Left lobe of liver (tissue), 2 donors: Measurements from ENCODE around the gene HOXD10. TPM values are rescaled to one million over a fixed set of nuclear protein-coding genes. Genes with fewer than 3 reads are reported as not detected.

ENCODE experiments used
- ATAC-seq: fragments of 200-7000 bp; cut with Tn5 transposase; one replicate; pipeline ENCODE4 v1.9.1; 2020; ENCODE audit warnings: mild to moderate bottlenecking, moderate library complexity
- DNase-seq: peaks from one replicate; pipeline ENCODE4 v3.0.0-alpha.2; 2020; ENCODE audit warnings: low spot score
- total RNA-seq: library from RNA; stranded (reverse); gene quantifications from one replicate; pipeline ENCODE4 v1.2.1, GENCODE V29; 2021
- donor health status: DM: no; HTN: no; CAD: no; lungs with moderate emphysema.
- donor health status: DM: no; HTN: yes; CAD: no.

The HOXD10 gene
- total RNA-seq, 1 donor from 2014 or later = not detected

- ATAC-seq (no peak), DNase-seq (no peak)
Observed at GRCh38 chr2:176148751-176149421, 32.3 kb downstream of the HOXD10 start.

- no peak for DNase-seq
- ATAC-seq = no peak
Observed at GRCh38 chr2:176149481-176149938, 32.9 kb downstream of the HOXD10 start.

- DNase-seq (no peak), ATAC-seq (no peak)
Observed at GRCh38 chr2:176149939-176150583, 33.5 kb downstream of the HOXD10 start.

GRCh38 chr2:176150584-176151441 is 34.2 kb downstream of the HOXD10 start:
- no peak for DNase-seq
- ATAC-seq = no peak

GRCh38 chr2:176151442-176152287 is 35.1 kb downstream of the HOXD10 start, which contains the start of gene HOXD4:
Gene HOXD4, plus strand, starts transcription at chr2:176151550. Its CDS starts 84 bp downstream, at chr2:176151634.
- no peak for DNase-seq
- ATAC-seq = no peak

GRCh38 chr2:176152350-176153181 is 36.0 kb downstream of the HOXD10 start:
- DNase-seq = no peak
- ATAC-seq = no peak

GRCh38 chr2:176154576-176155252 is 38.1 kb downstream of the HOXD10 start:
- ATAC-seq (no peak), DNase-seq (no peak)

- DNase-seq = no peak
- ATAC-seq = no peak
Observed at GRCh38 chr2:176155356-176156044, 38.9 kb downstream of the HOXD10 start.

GRCh38 chr2:176156301-176156806 is 39.8 kb downstream of the HOXD10 start:
- ATAC-seq (no peak), DNase-seq (no peak)

GRCh38 chr2:176156807-176157498 is 40.4 kb downstream of the HOXD10 start, which contains the start of gene HOXD3:
Gene HOXD3, plus strand, starts transcription at chr2:176157307. Its CDS starts 11,808 bp downstream, at chr2:176169115.
- DNase-seq (no peak), ATAC-seq (no peak)

GRCh38 chr2:176157499-176158185 is 41.1 kb downstream of the HOXD10 start:
- DNase-seq = no peak

GRCh38 chr2:176158186-176158591 is 41.6 kb downstream of the HOXD10 start:
- ATAC-seq (no peak), DNase-seq (no peak)

More at GRCh38 chr2:176157499-176158185, 41.1 kb downstream of the HOXD10 start:
- no peak for ATAC-seq

- DNase-seq = no peak
- ATAC-seq = no peak
Observed at GRCh38 chr2:176158855-176159662, 42.5 kb downstream of the HOXD10 start.

GRCh38 chr2:176159663-176160250 is 43.2 kb downstream of the HOXD10 start:
- no peak for ATAC-seq
- no peak for DNase-seq

GRCh38 chr2:176160251-176160985 is 43.8 kb downstream of the HOXD10 start:
- DNase-seq (no peak), ATAC-seq (no peak)
